Measurements from ENCODE around the gene CDH12.

DNA sequence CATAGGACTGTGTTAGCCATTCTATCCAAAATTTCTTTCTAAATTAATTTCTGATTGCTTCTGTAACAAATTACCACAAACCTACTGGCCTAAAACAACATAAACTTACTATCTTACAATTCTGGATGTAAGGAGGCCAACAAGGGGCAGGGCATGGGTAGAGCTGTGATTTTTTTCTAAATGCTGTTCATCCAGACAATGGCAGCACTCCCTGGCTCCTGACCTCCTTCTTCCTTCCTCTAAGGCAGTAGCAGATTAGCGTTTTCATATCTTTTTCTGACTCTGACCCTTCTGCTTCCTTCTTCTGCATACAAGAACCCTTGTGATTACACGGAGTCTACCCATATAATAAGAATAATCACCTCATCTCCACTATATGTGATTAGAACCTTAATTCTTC lies 1005.8 kb downstream of the CDH12 start:
- TF ChIP-seq, protein P1, sequence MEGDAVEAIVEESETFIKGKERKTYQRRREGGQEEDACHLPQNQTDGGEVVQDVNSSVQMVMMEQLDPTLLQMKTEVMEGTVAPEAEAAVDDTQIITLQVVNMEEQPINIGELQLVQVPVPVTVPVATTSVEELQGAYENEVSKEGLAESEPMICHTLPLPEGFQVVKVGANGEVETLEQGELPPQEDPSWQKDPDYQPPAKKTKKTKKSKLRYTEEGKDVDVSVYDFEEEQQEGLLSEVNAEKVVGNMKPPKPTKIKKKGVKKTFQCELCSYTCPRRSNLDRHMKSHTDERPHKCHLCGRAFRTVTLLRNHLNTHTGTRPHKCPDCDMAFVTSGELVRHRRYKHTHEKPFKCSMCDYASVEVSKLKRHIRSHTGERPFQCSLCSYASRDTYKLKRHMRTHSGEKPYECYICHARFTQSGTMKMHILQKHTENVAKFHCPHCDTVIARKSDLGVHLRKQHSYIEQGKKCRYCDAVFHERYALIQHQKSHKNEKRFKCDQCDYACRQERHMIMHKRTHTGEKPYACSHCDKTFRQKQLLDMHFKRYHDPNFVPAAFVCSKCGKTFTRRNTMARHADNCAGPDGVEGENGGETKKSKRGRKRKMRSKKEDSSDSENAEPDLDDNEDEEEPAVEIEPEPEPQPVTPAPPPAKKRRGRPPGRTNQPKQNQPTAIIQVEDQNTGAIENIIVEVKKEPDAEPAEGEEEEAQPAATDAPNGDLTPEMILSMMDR (IDR thresholded peaks at IDR 0.05): no peak
- TF ChIP-seq EP300 (IDR thresholded peaks at IDR 0.05): no peak

All from gastroesophageal sphincter (tissue), 3 donors.